Measurements from ENCODE around the gene NXF1.

The NXF1 gene

GRCh38 chr11:62755086-62755615 lies 50.1 kb downstream of the NXF1 start:
- Histone ChIP-seq H3K4me3 (ENCODE audit: low read depth, low read length) (no peak overlapping the region), H3K36me3 (ENCODE audit: control insufficient read depth in 2 of 2, insufficient read depth in 1 of 2, low read length in 2 of 2) (peaks cover 0 to 12% of the 10 kb centered on the region in 2 experiments; a peak in 2 of 3 replicates), H3K27ac (ENCODE audit: extremely low read depth, low read depth, low read length) (no peak overlapping the region), H3K9me3 (ENCODE audit: control insufficient read depth, insufficient read depth, low read depth, low read length) (no peaks in the 10 kb centered on the region), H3K4me1 (ENCODE audit: control insufficient read depth, insufficient read depth, low read length) (no peaks in the 10 kb centered on the region)
- no peak for TF ChIP-seq ZNF785 (tag by site-specific recombination; IDR thresholded peaks at IDR 0.05)
- TF ChIP-seq, protein P1, sequence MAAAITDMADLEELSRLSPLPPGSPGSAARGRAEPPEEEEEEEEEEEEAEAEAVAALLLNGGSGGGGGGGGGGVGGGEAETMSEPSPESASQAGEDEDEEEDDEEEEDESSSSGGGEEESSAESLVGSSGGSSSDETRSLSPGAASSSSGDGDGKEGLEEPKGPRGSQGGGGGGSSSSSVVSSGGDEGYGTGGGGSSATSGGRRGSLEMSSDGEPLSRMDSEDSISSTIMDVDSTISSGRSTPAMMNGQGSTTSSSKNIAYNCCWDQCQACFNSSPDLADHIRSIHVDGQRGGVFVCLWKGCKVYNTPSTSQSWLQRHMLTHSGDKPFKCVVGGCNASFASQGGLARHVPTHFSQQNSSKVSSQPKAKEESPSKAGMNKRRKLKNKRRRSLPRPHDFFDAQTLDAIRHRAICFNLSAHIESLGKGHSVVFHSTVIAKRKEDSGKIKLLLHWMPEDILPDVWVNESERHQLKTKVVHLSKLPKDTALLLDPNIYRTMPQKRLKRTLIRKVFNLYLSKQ (tag by site-specific recombination; IDR thresholded peaks at IDR 0.05; ENCODE audit: borderline replicate concordance), result no peak
- TF ChIP-seq, protein P2, sequence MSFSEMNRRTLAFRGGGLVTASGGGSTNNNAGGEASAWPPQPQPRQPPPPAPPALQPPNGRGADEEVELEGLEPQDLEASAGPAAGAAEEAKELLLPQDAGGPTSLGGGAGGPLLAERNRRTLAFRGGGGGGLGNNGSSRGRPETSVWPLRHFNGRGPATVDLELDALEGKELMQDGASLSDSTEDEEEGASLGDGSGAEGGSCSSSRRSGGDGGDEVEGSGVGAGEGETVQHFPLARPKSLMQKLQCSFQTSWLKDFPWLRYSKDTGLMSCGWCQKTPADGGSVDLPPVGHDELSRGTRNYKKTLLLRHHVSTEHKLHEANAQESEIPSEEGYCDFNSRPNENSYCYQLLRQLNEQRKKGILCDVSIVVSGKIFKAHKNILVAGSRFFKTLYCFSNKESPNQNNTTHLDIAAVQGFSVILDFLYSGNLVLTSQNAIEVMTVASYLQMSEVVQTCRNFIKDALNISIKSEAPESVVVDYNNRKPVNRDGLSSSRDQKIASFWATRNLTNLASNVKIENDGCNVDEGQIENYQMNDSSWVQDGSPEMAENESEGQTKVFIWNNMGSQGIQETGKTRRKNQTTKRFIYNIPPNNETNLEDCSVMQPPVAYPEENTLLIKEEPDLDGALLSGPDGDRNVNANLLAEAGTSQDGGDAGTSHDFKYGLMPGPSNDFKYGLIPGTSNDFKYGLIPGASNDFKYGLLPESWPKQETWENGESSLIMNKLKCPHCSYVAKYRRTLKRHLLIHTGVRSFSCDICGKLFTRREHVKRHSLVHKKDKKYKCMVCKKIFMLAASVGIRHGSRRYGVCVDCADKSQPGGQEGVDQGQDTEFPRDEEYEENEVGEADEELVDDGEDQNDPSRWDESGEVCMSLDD (tag by site-specific recombination; IDR thresholded peaks at IDR 0.05), result no peak
- TF ChIP-seq GLIS2 (tag by site-specific recombination; IDR thresholded peaks at IDR 0.05), result no peak
- no peak for TF ChIP-seq KLF7 (tag by site-specific recombination; IDR thresholded peaks at IDR 0.05; ENCODE audit: borderline replicate concordance)
- TF ChIP-seq ZNF221 (tag by site-specific recombination; IDR thresholded peaks at IDR 0.05; ENCODE audit: borderline replicate concordance), result no peak
- no peak for TF ChIP-seq ZSCAN4 (tag by site-specific recombination; IDR thresholded peaks at IDR 0.05)
- no peak for TF ChIP-seq ZNF654 (tag by site-specific recombination; IDR thresholded peaks at IDR 0.05; ENCODE audit: low read depth)
- no peak for TF ChIP-seq ZNF837 (tag by site-specific recombination; IDR thresholded peaks at IDR 0.05)
- no peak for TF ChIP-seq YY2 (tag by site-specific recombination; IDR thresholded peaks at IDR 0.05)
- TF ChIP-seq HOXC10 (CRISPR knock-in tag; IDR thresholded peaks at IDR 0.05), result no peak
- TF ChIP-seq, protein P3, sequence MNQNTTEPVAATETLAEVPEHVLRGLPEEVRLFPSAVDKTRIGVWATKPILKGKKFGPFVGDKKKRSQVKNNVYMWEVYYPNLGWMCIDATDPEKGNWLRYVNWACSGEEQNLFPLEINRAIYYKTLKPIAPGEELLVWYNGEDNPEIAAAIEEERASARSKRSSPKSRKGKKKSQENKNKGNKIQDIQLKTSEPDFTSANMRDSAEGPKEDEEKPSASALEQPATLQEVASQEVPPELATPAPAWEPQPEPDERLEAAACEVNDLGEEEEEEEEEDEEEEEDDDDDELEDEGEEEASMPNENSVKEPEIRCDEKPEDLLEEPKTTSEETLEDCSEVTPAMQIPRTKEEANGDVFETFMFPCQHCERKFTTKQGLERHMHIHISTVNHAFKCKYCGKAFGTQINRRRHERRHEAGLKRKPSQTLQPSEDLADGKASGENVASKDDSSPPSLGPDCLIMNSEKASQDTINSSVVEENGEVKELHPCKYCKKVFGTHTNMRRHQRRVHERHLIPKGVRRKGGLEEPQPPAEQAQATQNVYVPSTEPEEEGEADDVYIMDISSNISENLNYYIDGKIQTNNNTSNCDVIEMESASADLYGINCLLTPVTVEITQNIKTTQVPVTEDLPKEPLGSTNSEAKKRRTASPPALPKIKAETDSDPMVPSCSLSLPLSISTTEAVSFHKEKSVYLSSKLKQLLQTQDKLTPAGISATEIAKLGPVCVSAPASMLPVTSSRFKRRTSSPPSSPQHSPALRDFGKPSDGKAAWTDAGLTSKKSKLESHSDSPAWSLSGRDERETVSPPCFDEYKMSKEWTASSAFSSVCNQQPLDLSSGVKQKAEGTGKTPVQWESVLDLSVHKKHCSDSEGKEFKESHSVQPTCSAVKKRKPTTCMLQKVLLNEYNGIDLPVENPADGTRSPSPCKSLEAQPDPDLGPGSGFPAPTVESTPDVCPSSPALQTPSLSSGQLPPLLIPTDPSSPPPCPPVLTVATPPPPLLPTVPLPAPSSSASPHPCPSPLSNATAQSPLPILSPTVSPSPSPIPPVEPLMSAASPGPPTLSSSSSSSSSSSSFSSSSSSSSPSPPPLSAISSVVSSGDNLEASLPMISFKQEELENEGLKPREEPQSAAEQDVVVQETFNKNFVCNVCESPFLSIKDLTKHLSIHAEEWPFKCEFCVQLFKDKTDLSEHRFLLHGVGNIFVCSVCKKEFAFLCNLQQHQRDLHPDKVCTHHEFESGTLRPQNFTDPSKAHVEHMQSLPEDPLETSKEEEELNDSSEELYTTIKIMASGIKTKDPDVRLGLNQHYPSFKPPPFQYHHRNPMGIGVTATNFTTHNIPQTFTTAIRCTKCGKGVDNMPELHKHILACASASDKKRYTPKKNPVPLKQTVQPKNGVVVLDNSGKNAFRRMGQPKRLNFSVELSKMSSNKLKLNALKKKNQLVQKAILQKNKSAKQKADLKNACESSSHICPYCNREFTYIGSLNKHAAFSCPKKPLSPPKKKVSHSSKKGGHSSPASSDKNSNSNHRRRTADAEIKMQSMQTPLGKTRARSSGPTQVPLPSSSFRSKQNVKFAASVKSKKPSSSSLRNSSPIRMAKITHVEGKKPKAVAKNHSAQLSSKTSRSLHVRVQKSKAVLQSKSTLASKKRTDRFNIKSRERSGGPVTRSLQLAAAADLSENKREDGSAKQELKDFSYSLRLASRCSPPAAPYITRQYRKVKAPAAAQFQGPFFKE (tag by site-specific recombination; IDR thresholded peaks at IDR 0.05; ENCODE audit: borderline replicate concordance), result no peak
- no peak for TF ChIP-seq ZNF394 (tag by site-specific recombination; IDR thresholded peaks at IDR 0.05; ENCODE audit: borderline replicate concordance)
- ChIA-PET POLR2A (interaction anchor here (1.6 to 3.4 kb wide), 3 partner anchors 12 to 79 kb away, joined by 5 to 137 read pairs (median 22); partner anchors contain the start of genes HNRNPUL2 and TTC9C), CTCF (interaction anchor here (0.7 to 2.7 kb wide), 4 partner anchors 9 to 31 kb away, joined by 3 to 11 read pairs (median 4); partner anchors contain the start of gene TMEM179B)

Measured in HEK293 (cell line).